DMS79 (cell line): Measurements from ENCODE around the gene STX11.

Source experiments
- DNase-seq: peaks from one replicate; lab custom pipeline; 2025; lab: John Stamatoyannopoulos, UW

Gene STX11

DNA sequence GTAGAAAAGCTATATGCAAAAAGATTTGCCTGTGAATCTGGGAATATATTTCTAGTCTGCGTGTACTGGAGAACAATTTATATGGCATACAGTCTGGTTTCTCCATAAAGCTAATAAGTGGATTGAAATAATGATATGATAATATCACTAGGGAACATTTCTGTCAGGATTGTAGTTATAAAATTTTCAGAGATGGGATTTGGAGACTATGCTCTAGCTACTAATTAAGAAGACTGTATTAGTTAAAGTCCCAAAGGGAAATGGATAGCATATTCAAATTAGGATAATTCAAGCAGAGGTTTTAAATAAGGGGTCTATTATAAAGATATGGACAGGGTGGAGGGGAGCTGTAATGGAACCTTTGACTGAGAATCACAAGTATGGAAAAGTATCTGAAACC lies 7.2 kb upstream of the STX11 start:
- no peak for DNase-seq

DNA sequence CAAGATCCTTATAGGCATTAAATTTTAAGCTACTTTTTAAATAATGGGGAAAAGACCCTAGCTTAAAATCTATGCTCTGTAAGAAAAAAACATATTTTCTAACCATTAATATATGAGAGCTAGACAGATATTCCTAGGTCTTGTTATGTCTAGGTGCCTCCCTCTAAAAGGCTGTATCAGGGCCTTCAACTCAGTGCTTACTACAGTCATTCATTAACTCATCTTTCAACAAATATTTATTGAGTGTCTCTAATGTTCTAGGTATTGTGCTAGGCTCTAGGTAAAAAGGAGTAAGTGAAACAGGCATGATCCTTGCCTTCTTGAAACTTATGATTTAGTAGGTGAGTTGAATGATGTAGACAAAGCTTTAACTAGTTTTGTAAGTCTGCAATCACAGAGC lies 6.4 kb upstream of the STX11 start:
- DNase-seq, result no peak

DNA sequence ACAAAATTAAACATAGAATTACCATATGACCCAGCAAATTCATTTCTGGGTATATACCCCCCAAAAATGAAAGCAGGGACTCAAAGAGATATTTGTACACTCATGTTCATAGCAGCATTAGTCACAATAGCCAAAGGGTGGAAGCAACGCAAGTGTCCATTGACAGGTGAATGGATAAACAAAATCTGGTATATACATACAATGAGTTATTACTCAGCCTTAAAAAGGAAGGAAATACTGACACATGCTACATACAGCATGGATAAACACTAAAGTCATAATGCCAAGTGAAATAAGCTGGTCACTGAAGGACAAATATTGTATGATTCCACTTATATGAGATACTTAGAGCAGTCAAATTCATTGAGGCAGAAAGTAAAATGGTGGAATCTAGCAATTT lies 5.3 kb upstream of the STX11 start:
- DNase-seq, result no peak

DNA sequence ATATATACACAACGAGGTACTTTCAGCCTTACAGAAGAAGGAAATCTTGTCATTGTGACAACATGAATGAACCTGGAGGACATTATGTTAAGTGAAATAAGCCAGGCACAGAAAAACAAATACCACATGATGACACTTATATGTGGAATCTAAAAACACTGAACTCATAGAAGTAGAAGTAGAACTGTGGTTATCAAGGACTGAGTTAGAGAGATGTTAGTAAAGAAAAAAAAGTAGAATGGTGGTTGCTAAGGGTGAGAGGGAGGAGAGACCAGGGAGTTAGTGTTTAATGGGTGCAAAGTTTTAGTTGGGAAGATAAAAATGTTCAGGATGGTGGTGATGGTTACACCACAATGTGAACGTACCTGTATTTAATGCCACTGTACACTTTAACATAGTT lies 4.8 kb upstream of the STX11 start:
- no peak for DNase-seq

DNA sequence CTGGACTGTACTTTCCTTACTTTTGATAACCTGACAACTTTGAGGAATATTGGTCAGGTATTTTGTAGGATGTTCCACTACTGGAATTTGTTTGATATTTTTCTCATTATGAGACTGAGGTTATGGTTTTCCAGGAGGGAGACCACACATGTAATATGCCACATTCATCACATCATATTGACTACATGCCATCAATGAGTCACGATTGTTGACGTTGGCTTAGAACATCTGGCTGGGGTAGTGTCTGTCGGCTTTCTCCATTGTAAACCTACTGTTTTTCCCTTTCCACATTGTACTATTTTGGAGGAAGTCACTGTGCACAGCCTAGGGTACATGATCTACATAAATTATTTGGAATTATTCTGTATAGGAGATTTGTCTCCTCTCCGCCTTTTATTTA lies 1.4 kb upstream of the STX11 start:
- no peak for DNase-seq

DNA sequence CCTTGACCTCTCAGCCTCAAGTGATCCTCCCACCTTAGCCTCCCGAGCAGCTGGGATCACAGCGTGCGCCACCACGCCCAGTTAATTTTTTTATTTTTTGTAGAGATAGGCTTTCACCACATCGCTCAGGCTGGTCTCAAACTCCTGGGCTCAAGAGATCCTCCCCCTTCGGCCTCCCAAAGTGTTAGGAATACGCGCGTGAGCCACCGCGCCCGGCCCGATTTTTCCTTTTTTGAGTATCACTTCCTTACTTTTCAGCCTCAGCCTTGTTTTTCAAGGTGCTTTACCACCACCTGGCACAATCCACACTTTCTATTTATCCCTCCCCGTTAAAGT lies 791 bp upstream of the STX11 start:
- no peak for DNase-seq

DNA sequence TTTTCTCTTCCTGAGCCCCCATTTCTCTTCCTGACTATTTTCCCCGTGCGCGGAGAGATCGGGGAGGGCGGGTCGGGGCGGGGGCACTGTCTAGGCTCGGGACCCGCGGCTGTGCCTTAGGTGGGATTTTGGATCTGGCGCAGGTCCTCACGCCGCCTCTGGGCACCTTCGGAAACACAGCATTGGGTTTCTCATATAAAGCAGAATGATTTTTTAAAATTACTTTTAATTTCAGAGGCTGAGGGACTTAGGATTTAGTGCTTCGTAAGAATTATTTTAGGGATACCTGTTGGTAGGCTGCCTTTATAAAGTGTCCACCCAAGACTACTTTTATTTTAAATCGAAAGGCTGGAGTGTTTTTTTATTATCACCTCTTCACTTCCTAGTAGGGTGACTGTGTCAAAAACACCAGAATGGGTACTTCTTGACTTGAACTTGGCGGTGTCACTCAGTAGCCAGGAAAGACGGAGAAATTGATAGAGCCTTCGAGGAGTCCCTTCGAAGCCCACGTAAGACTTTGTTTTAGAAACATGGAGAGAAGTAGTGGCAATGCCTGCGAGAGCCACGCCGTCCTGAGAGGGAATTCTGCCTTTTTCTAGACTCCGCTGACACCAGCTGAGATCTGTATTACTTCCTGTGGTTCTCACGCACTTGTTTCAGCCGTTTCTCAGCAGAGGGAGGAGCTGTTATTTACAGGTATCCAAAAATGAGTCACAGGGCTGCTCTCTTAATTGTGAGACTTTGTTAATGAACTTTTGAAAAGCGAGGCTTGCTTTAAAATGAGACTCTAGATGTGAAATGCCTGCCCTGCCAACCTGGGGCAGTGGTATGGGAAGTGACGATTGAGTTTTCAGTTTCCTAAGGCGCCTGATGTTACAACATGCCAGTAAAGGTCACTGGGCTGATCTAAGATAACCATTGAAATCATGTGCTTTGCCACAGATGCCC lies 667 bp downstream of the STX11 start:
- DNase-seq, result no peak

DNA sequence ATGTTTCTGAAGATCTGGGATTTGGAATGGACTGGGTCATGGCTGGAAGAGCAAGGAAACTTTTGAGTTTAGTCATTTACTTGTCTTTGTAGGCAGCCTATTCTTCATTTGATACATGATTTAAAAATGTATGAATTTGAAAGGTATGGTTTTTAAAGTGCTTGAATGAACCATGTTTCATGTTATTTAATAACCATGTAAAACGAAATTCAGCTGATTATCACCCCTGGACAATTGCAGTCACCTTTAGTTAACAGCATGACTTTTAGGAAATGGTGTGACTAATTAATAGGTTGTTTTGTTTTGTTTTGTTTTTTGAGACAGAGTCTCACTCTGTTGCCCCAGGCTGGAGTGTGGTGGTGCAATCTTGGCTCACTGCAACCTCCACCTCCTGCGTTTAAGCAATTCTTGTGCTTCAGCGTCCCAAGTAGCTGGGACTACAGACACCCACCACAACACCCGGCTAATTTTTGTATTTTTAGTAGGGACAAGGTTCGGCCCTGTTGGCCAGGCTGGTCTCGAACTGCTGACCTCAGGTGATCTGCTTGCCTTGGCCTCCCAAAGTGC lies 2.1 kb downstream of the STX11 start:
- DNase-seq, result no peak

DNA sequence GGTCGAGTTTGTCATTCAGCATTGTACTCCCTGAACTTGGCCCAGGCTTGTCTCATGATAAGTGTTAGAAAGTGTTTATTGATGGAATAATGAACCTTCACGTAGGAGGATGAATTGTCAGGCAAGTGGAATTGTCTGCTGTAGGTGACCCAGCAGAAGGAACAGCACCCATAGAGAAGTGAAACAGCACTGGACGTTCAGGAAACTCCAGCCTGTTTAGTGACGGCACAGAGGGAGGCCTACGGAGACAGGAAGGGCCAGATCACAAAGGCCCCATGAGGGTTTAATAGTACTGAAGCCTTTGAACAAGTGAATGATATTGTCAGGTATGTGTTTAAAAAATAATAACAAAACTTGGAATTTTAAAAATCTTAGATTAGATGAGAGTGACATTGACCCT lies 2.9 kb downstream of the STX11 start:
- no peak for DNase-seq

DNA sequence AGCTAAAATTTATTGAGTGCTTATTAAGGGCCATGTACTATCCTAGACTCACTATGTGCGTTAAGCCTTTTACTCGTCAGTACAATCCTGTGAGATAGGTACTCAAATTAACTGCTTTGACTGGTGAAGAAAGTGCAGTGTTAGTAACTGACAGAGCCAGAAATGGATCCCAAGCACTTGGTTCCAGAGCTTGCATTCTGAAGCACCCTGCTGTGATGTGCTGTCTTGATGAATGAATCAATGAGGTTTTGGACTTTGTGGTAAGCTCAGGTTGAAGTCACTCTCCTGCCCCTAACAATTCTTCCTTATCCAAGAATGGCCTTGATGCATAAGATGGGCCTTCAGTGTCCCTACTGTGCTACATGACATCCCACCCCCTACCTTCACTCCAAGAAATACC lies 3.7 kb downstream of the STX11 start:
- DNase-seq, result no peak

DNA sequence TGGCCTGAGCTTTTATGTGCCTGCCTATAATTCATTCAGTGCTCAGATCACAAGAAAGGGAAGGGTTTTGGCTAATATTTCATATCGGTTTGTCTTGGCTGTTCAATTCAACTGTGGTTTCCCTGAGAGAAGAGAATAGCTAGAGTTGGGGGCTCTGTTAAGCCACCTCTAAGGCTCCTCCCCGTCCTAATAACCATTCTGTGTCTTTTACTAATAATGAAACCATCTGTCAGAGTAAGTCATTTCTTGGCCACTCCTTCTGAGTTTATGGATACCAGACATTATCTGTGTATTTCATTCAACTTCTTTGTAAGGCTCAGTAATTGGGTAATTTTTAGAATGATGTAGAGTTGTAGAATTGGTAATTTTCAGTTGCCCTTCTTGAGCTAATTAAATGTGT lies 5.2 kb downstream of the STX11 start:
- no peak for DNase-seq

DNA sequence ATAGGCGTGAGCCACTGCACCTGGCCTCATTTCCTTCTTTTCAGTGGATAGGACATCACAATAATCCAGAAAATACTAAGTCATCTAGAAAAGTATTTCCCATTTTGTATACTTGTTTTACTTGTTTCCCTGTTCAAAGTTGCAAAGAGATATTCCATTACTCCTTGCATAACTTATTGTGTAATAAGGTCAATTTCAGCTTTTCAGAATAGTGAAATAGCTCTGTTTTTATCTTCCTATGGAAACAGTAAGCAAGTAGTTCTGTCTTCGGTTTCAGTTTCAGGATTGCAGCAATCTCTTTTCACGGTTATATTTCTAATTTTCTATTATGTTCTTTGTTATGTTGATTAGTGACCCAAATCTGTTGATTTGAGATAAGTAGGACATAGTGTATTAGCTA lies 6.0 kb downstream of the STX11 start:
- DNase-seq, result no peak

DNA sequence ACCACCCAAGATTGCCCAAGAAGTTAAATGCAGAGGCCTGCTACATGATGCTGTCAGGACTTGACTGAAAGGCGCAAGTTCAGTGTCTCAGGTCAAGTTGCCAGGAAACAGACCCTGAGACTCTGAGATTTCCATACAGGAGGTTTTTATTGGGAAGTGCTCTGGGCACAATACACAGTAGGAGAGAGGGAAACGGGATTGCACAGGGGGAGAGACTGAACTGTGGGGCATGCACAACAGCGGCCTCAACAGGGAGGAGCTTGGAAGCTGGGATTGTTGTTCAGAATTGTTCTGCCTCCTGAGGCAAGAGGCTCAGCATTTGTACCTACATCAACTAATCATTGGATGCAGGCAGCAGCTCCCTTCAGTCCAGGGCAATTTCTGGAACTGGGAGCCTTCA lies 6.7 kb downstream of the STX11 start:
- no peak for DNase-seq

DNA sequence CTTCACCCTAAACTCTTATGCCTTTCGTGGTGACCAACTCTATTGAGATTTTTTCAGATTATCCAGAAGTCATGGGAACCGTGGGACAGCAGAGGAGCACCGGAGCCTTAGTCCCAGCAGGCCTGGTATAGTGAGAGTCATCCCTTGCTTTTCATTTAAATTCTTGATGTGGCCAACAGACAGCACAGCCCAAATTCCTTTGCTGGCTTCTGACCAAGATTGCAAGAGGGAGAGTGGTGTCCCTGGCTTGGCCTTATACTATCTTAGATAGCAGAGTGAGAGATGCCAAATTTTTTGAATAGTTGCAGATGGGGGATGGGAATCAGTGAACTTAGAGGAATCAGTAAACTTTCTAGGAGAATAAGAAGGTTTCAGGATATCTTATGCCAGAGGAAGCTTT lies 7.8 kb downstream of the STX11 start:
- no peak for DNase-seq

DNA sequence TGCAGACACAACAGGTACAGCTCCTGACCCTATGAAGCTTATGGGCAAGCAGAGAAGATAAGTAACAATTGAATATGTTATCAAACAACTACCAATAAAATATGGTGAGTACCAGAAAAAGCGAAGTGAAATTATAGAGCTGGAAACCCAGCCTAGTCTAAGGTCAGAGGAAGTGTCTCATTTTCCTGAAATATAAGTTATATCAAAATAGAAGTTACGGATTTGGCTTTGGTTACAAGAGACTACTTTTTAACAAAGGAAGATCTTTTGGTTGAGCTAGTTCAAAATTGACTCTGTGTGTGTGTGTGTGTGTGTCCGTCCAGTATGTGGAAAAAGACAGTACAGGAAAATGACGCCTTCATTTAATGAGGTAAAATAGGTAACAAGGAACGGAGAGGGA lies 8.9 kb downstream of the STX11 start:
- no peak for DNase-seq

DNA sequence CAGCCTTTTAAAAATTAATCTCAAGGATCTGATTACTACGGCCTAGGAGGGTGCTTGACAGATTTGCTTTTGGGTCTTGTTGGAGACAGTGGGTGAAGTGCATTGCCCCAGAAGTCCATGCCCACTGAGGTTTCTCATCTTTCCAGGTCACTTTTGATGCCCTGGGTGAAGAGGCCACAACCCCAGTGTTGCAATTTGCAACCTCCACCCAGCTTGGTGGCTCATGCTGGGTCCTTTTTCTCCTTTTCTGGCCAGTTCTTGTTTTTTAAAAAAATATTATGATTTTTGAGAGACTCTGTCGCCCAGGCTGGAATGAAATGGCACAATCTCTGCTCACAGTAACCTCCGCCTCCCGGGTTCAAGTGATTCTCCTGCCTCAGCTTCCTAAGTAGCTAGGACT lies 9.4 kb downstream of the STX11 start:
- no peak for DNase-seq

DNA sequence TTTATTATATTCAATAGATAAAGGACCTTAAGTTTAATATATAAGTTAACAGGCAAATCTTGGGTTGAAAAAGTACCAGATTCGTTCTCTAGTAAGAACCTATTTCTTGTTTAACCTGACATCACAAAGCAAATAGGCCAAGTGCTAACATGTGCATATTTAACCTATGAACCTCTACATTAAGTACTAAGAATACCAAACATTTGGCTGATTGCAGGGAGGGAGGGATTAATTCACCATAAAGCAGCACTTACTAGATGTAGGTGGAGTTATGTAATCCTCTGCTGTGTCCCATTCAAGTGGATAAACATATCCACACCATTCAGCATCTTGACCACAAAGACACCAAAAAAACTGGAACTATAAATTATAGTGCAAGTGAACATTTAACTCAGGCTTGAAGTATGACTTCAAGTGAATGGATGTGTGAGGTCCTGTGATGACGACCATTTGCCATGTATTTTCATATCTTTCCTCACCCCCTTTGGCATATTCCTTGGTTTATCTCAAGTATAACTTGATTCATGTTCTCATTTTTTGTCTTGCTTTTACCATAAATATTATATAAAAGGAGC lies 10.2 kb downstream of the STX11 start:
- no peak for DNase-seq

DNA sequence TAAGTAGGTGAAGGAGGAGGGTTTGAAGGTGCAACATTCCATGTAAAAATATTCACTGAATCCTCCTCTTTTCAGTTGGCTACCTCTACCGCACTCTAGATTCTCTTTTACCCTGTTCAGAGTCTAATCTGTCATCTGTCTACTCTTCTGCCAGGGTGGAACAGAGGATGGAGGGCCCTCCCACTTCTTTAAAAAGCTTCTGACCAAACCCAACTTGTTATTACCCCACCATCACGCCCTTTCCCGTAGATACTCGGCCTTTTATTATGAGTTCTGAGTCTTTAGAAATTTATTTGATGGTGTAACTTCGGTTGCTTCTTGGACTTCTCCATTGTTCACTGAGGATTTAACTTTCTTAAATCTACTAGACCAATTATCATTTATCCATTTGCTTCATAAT lies 11.7 kb downstream of the STX11 start:
- no peak for DNase-seq

DNA sequence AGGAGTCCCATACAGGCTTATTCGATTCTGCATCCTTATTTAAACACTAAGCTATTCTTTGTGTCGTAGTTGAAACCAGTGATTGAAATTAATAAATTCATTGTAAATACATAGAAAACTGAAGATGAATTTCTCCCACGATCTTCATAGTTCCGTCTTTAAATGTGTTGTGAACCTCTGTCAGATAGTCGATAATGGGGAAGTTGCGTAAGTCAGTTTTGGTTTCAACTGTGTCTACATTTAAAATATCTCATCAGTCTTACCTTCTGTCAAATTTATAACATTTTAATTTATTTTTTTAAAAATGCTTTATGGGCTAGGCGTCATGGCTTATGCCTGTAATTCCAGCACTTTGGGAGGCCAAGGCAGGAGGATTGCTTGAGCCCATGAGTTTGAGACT lies 12.7 kb downstream of the STX11 start:
- DNase-seq, result no peak

DNA sequence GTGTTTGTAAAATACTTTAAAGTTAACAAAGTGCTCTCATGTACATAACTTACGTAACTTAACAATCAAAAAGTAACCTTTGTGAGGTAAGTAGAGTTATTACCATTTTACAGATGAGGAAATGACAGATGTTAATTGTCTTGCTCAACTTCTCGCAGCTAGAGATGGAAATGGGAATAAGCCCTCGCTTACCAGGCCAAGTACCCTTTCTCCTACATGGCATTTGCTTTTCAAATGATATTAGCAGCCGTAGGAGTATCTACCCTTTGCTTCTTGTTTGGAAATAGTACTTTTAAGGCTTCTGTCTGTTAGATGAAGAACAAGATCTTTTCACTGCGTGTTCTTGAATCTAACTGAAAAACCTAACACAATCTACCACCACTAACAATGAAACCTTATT lies 15.5 kb downstream of the STX11 start:
- DNase-seq, result no peak

DNA sequence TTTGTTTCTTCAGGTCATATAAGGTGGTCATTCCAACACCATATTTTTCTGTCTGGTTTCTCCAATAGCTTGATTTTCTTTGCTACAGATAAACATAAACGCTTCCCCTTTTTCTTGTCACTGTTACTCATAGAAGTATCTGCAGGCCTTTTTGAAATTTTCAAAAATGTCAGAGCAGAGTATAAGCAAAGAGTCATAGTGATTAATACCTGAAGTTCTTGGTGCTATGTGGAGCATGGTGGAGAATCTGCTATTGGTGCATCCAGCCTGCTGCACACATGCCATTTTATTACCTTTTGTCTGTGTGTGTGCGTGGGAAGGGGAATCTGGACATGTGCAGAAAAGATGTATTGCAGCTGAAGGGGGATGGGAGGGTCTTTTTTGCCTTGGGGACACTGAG lies 19.7 kb downstream of the STX11 start:
- DNase-seq, result no peak

DNA sequence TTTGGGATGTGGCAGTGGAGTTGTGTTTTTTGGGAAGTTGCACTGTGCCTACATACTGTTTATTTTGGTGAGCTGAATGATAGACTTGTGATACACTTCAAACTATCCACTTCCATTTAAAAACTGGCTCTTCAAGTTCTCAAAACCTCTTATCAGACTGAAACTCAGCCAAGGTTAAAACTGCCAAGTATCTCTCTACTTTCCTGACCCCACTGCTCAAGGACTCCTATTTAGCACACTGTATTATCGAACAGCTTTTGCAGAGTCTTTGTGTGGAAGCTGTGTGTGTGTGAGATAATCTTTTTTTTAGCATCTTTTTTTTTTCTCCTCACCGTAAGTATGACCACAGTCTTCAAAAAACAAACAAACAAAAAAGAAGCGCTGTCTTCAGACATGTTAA lies 21.1 kb downstream of the STX11 start:
- no peak for DNase-seq

DNA sequence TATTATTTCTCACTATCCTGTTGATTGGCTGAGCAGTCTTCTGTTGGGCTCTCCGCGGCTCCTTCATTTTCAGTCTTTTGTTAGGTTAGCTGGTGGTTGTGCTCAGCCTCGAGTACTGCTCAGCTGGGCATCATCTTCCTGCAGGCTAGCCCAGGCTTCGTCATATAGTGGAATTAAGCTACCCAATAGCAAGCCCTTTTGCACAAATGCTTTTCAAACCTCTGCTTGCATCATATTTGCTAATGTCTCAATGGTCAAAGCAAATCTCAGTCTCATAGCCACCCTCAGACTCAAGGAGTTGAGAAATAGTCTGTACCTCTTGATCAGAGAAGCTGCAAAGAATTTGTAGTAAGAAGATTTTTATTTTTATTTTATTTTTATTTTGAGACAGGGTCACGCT lies 23.7 kb downstream of the STX11 start:
- DNase-seq, result no peak

DNA sequence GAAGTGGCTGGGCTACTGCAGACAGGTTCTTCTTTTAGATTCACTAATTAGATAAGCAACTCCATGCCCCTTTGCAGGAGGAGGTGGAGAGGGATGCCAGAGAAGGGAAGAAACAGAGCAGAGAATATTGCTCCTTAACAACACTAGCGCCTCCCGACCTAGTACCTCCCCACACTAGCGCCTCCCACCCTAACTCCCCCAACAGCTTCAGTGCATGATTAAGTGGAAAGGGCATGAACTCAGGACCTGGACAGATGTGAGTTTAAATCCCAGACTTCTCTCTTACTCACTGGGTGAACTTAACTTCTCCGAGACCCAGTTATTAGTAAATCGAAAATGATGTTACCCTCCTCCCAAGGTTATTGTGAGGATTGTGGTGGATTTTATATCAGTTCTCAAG lies 25.7 kb downstream of the STX11 start:
- DNase-seq, result no peak
